NOMO-1 (cell line): ENCODE results near the gene GCN1.

Experiments used
- DNase-seq, 2 experiments: peaks; one replicate each; lab custom pipeline; 2025; ENCODE audit not compliant: unreplicated experiment in 2 of 2; lab: John Stamatoyannopoulos, UW

Gene GCN1

DNA sequence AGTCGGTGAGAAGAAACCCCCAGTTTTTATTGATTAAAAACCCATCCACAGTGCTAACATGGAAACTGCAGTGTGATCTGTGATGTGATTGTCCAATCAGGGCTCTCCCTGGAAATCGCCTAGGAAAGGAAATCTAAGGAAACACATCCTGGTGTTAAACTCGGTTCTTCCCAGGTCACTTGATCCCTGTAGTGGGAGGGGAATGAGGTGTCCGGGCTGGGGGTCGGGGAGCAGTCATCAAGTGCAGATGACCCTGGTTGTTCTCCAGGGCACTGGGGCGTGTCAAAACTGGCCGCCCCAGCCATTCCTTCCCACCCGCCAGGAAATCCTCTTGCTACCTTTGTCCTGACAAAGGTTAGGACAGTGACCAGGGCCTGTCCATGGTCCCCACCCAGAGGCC, 98.8 kb downstream of the GCN1 start:
- no peak for DNase-seq

DNA sequence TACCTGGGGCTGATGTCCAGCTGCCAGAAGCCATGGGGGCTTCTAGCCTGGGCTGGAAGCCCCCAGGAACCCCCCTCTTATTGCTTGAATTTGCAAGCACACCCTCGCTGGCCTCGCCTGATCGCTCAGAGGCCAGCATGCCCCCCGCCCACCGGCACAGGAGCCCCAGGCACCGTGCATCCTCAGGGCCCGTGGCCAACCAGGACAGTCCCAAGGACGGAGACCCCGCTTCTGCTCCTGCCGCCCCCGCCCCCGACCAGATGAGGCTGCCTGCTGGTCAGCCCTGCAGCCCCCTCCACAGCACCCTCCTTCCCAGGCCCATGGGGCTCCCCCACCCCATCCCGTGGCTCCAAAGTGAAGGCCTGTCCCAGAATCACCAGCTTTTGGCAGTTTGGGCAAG, 99.2 kb downstream of the GCN1 start:
- no peak for DNase-seq

DNA sequence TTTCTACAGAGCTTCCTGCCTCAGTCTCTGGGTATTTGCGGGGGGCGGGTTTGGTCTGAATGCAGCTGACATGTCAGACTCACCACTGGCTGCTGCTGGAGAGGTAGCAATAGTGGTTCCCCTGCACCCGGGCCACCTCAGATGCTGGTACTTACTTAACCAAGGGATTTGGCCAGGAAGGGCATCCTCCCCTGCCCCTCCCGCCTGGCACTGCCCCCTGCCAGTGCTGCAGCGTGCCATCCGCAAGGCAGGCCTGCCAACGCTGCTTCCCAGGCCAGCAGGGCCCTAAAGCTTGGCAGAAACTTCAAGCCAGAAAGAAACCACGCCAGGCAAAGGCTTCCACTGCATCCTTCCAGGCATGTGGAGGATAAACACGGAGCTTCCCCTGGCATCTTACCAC, 100.0 kb downstream of the GCN1 start:
- DNase-seq = no peak

DNA sequence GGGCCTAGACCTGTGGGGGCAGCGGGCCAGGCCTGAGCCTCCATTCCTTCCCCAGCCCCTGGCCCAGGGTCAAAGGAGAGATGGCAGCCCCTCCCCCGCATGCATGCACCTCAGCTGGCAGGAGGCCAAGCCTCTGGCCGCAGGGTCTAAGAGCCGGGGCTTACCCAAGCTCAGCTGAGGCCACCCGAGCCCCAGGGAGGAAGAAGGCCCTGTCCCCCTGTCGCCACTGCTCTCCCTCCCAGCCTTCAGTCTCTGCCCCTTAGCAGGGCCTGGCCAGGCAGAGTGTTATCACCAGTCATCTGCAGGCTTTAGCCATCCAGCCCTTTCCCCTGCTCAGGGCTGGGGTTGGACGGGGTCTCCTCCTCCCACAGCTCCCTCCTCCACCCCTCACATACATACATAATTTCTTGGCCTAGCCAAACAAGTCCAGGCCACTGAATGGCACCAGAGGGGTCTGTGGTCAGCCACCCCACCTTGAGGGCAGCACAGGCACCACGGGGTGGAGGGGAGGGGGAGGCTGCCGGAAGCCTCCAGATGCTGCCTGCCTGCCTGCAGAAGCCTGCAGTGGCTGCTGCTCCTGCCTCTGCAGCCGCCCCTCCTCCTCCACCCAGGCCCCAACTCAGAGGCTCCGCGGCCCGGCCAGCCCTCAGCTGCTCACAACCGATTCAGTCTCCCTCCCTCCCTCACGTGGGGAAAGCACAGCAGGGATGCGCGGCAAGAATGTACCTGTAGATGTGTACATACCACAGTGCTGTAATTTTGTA, 100.7 kb downstream of the GCN1 start:
- DNase-seq = no peak

DNA sequence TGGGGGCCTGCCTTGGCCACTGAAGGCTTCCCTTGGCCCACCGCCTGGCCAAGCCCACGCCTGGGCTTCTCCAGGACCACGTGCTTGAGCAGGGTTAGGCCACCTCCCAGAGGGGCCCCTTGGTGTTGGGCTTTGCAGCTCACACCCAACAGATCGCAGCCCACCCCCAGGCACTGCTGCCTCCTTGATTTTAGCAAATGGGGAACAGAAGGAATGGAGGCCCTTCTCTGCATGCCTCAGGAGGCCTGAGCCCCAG, 101.3 kb downstream of the GCN1 start:
- no peak for DNase-seq

DNA sequence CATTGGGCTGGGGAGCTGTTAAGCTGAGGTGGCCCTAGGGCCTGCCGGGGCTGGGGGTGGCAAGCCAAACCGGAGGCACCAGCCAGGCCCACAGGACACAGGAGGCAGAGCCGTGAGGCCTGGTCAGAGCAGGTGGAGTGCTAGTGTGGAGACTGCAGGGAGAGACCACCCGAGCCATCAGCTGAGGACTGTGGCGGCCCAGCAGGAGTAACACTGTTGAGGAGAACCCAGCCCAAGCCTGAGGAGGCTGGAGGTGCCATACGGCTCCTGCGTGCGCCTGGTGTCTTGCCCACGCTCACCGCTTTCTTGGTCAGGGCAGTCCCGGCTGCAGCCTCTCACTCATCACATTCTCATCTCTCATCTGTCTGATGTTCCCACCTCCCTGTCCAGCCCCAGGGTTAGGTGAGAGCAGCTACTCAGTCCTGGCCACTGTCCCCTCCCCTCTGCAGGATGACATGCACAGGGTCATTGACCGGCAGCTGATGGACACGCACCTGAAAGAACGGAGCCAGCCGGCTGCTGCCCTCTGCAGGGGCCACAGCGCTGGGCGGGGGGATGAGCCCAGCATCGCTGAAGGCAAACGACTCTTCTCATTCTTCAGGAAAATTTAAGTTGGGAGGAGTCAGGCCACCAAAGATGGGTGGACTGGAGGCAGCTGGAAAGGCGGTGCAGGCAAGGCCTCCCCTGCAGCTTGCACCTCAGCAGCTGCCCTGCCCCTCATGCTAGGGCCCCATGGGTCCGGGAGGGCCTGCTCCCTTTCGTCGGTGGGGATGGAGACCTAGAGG, 101.8 kb downstream of the GCN1 start:
- no peak for DNase-seq

DNA sequence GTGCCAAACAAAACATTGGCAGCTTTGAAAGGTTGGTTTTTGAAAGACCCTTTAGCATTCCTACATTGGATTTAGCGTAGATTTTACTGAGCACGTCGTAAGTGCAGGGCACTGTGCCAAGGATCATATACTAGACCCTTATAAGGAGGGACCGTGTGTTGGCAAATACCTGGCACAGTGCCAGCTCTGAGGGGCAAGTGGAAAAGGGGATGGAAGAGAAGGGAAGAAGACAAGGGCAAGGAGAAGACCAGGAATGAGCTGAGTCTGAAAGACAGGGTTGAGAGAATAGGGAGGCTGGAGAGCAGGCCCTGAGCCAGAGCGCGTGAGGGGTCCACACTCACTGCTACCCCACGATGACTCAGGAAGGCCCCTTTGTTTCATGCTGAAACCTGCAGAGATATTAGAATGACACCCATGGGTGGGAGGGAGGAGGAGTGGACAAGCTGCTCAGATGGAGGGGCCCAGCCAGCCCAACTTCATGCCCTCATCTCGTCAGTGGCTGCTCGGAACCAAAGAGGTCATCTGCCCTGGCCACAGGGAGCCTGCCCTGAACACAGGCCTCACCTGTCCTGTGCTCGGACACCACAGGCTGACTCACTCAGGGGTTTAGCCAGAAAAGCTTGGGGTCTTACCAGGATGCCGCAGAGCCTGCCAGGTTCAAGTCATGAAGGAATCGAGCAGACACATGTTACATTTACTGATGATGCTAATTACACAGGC, 103.0 kb downstream of the GCN1 start:
- DNase-seq = no peak

DNA sequence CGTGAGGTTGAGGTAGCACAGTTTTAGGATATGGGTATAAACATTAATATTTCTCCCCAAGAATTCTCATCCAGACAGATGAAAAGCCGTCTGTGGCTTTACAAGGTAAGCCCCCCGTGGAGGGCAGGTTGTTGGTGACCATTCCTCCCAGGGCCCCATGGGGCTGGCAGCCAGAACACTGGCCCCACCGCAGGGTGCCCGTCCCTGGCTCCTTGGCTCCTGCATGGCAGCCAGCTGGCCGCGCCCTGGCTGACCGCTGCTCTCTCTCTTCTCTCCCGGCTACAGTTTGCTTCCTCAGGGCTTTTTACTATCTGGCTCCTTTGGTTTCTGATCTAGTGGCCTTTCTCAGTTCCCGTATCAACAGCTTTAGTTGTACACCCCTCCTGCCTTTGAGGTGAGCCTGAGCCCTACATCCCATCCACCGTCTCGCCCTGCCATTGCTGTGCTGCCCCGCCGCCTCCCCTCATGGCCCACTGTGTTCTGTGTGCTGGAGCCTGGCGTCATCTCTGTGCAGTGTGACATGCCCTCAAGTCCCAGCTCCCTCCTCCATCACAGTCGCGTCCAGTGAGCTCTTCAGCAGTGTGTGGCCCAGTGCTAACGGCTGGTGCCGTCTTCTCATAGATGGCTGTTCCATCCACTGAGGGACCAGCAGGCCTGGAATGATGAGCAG, 103.8 kb downstream of the GCN1 start:
- no peak for DNase-seq

DNA sequence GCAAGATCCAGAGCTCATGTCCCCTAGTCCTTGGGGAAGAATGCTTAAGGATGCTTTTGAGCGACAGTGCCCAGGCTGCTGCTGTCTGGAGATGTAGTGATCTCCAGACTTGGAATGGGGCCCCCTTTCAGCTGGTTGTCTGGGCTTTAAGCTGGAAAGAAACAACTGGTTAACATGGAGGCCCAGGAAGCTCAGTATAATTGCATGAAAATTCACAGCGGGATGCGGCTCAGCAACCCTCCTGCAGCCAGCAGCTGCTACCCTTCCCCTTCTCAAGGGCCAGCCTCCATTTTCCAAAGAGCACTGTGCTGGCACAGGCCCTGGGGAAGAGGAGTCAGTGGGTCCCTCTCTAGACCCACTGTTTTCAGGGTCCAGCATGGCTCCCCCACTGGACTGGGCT, 104.3 kb downstream of the GCN1 start:
- no peak for DNase-seq

DNA sequence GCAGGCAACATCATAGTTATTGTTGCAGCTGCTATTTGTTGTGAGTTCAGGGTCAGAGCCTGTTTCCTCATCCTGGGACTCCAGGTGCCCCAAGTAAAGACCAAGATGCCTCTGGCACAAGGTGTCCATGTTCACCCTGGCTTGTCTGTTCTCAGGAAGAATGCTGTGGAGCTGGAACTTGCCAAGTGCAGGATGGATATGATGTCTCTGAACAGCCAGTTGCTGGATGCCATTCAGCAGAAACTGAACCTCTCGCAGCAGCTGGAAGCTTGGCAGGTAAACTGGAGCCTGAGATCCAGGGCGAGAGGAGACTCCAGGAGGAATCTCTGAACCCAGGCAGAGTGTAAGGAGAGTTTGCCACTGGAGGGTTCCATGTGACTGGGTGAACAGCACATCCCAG, 104.7 kb downstream of the GCN1 start:
- DNase-seq = no peak

DNA sequence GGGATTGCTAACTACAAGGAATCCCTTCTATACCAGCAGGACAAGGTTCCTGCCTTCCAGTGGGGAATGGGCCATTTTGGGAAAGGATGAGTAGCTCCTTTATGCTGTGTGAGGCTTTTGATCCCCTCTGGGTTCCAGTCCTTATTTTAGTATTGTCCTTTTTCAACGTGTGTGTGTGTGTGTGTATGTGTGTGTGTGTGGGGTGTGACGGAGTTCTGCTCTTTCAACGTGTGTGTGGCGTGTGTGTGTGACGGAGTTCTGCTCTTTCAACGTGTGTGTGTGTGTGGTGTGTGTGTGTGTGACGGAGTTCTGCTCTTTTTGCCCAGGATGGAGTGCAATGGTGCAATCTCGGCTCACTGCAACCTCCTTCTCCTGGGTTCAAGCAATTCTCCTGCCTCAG, 105.4 kb downstream of the GCN1 start:
- DNase-seq = no peak

DNA sequence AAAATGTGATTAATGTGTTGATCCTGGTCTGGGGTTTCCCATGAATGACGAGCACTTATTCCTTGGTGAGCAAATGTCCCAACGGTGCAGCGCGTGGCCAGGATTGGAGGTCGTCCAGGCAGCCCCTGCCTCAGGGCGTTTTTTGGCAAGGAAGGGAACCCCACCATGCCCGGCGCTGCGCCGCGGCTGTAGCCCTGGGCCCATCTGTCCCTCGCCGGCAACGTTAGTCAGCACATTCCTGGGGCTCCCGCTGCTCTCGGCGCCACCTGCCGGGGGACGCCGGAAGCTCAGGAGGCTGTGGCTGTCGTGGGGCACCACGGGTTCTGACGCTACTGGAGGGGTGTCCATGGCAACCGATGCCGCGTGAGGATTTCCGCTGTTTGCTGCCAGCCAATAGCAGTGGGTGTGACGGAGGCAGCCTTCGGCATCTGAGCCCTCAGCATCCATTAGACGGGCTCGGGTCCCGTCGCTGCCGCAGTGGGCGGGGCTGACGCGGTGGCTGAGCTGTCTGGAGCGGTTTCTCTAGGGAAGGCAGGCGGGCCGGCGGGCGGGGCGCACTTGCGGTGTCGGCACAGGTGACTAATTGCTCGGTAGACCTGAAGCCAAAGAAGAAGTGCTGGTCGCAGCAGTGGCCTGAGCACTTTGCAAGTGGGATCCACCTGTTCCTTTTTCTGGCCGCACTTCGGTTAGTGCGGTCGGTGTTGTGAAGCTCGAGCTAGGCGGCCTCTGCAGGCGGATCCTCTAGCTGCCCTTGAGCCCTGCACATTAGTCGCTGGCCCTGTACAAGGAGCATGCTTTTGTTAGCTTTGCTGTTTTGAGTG, 107.5 kb downstream of the GCN1 start:
- peak; percentile 97 to 98 for DNase-seq

DNA sequence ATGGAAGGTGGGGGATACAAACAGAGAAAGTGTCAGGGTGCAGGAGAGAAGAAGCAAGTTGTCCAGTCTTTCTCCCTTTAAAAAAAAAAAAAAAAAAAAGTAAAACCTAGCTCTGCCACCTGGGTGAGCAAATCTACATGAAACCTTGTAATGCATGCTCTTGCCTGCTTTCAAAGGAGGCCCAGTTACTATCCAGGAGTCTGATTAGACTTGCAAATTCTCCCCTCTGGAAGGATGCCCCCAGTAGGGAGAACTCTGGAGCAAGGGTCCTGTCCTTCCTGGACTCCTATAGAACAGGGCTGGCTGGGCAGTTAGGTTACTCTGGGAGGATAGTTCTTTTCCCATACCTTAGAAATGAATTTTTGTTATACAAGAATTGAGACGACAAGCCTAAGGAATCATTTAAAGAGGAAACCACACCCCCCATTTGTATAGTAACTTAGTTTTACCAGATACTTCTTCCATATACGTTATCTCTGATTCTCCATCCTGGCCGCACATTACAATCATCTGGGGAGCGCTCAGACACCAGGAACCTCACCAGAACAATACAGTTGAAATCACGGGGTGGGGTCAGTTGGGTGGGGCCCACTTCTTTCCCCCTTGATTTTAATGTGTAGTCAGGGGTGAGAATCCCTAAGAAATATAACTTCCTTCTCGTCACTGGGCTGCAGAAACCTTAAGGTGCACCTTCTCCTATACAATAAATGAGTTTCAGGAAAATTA, 108.4 kb downstream of the GCN1 start:
- DNase-seq = no peak

DNA sequence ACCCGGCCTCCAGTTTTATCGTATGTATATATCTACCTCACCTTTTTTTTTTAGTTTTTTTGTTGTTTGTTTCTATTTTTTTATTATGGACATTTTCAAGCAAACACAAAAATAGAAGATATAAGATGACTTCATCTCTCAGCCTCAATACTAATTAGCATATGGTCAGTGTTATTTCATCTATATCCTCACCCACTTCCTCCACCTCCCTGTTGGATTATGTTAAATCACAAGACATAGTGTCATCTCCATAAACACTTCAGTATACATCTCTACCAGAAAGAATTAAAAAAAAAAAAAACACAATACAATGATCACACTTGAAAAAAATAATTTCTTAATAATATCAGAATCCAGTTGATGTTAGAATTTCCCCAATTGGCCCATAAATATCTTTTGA, 112.9 kb downstream of the GCN1 start:
- no peak for DNase-seq

DNA sequence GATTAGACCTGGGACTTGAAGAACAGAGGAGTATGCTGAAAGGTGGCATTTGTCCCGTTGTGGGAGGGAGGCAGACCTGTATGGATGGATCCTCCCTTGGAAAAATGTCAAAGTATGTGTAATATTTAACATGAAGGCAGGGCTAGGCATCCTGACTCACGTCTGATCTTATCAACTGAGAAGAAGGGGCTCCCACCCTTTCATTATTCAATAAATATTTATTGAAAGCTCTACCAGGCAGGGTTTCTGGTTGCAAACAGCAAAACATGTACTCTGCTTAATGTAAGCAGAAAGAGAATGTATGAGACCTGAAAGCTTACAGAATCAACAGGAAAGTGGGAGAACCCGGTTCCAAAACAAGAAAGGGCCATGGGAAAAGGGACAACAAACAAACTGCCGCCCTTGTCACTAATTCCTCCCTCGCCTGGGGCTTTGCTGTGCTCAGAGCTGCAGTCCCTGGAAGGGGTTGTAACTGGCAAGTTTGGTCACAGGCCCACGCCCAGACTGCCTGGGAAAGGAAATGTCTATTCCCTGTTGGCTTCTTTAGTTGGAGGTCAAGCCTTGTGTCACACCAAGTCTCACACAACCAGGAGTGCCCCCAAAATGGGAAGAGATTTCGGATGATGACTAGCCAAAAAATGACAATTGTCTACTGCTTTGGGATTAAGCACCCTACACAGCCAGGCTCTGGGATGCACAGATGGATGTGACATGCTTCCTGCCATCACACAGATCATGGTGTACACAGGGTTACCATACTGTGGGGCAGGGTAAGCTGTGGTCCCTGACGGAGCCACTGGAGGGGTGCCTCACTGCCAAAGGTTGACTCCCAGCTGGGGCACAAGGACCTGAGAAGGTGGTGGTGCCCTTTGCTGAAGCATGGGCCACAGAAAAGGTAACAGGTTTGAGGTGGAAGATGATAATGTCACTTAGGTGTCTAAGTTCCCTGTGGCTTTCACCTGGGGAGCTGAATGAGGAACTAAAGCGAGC, 114.8 kb downstream of the GCN1 start:
- DNase-seq = no peak

DNA sequence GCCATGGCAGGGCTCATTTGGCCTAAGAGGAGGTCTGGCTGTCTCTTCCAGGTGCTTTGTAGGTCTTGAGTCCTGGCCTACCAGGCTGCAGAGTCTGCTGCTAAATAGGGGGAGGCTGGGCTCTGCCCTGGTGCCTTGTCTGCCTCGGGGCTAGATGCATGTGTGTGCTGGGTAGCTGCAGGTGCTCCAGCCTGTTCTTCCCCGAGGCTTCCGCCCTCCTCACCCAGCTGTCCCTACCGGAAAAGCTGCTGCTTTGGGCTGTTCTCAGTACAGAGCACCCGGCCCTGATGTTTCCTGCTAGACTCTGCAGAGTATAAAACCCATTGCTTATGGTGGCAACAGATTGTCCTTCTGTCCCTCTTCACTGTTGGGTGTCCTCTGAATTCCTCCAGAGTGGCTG, 115.6 kb downstream of the GCN1 start:
- no peak for DNase-seq

DNA sequence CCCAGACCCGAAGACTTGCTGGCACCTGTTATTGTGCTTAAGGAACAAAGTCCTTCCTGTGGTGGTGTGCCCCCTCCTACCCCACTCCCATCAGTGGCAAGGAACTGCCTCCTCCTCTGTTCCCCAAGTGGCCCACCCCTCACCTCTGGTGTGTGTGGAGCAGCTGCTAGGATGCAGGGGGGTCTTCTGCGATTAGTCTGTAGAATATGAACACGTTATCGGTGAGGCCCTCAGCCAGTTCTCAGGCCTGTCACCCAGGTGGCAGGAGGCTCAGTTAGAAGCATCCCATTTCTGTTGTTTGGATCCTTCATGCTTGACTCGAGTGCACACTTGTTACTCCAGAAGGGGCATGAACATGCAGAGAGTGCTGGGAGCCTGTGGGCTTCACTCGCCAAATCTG, 117.3 kb downstream of the GCN1 start:
- DNase-seq = no peak
